Endothelial cell of umbilical vein (primary cell): ENCODE data around the gene AKT3. TPM values are rescaled to one million over a fixed set of nuclear protein-coding genes. Genes with fewer than 3 reads are reported as not detected.
A peak's percentile ranks its signal among the peaks of the same experiment; 100 is the strongest.

ENCODE experiments used
- BruUV-seq: library from RNA; stranded (reverse); fragments of 400-500 nt; replicated peaks from 2 replicates; lab custom pipeline; 2021; lab: Mats Ljungman, UMichigan
- CTCF ChIA-PET: fragments of 300-600, 350-600 bp; sonication (Branson Sonifier 250); formaldehyde crosslinking; loops from one replicate; lab custom pipeline; 2021; ENCODE audit warnings: antibody characterized with exemption, inconsistent platforms; lab: Charles Lee
- POLR2A ChIA-PET: fragments of 300-600, 350-600 bp; sonication (Branson Sonifier 250); formaldehyde crosslinking; loops from one replicate; lab custom pipeline; 2021; ENCODE audit warnings: antibody characterized with exemption, inconsistent platforms; lab: Charles Lee
- DNase-seq: peaks from one replicate; pipeline ENCODE4 v3.0.0-alpha.2; 2011; ENCODE audit warnings: low read depth, low spot score
- FAIRE-seq: peaks from 2 replicates; lab custom pipeline; 2011; peaks lifted over from hg19 to GRCh38; lab: Jason Lieb, UNC
- H2AFZ ChIP-seq: 2 replicates; pipeline ENCODE4 v1.6.0; 2012; ENCODE audit warnings: low read depth, low read length, control low read depth, inconsistent platforms
- H3K27ac ChIP-seq: 2 replicates; pipeline ENCODE4 v1.5.1; 2011; ENCODE audit warnings: low read depth, mild to moderate bottlenecking, control low read depth, low read length, moderate library complexity; ENCODE audit not compliant: insufficient read depth
- H3K27me3 ChIP-seq, 2 experiments: 2 replicates each; pipeline versions ENCODE4 v1.6.0 to v1.6.1; 2011; ENCODE audit warnings: low read length in 2 of 2, mixed read lengths in 1 of 2; ENCODE audit not compliant: control insufficient read depth in 2 of 2, insufficient read depth in 2 of 2
- H3K36me3 ChIP-seq, 2 experiments: 2 replicates in 1 of 2; 3 replicates in 1 of 2; pipeline ENCODE4 v1.5.1; 2011; ENCODE audit warnings: low read length in 2 of 2, mild to moderate bottlenecking in 1 of 2, moderate library complexity in 1 of 2; ENCODE audit not compliant: control insufficient read depth in 2 of 2, insufficient read depth in 2 of 2; ENCODE audit errors: extremely low read depth in 1 of 2
- H3K4me1 ChIP-seq: 3 replicates; pipeline ENCODE4 v1.5.1; 2011; ENCODE audit warnings: mild to moderate bottlenecking, low read length; ENCODE audit not compliant: control insufficient read depth, insufficient read depth; ENCODE audit errors: extremely low read depth
- H3K4me2 ChIP-seq: 2 replicates; pipeline ENCODE4 v1.6.1; 2011; ENCODE audit warnings: low read length, control low read depth, mixed read lengths; ENCODE audit not compliant: insufficient read depth
- H3K4me3 ChIP-seq, 3 experiments: fragments of 200-600 bp in 1 of 3; sonication (generic), shearing (Covaris generic) in 1 of 3; replicated peaks in 1 of 3; 2 replicates each; pipeline ENCODE4 v1.5.1; 2011 to 2016; ENCODE audit warnings: control low read depth in 3 of 3, low read length in 3 of 3, mild to moderate bottlenecking in 2 of 3, inconsistent platforms in 1 of 3, low read depth in 1 of 3, moderate library complexity in 1 of 3; ENCODE audit not compliant: insufficient read depth in 1 of 3
- H3K79me2 ChIP-seq: 2 replicates; pipeline ENCODE4 v1.6.0; 2012; ENCODE audit warnings: low read length, inconsistent platforms; ENCODE audit not compliant: control insufficient read depth, insufficient read depth
- H3K9ac ChIP-seq: replicated peaks from 2 replicates; pipeline ENCODE3; 2011; ENCODE audit warnings: low read length, control low read depth; ENCODE audit not compliant: insufficient read depth; ENCODE audit errors: extremely low read depth
- H3K9me1 ChIP-seq: replicated peaks from 3 replicates; pipeline ENCODE4 v1.6.0; 2011; ENCODE audit warnings: mild to moderate bottlenecking, low read length; ENCODE audit not compliant: control insufficient read depth, insufficient read depth; ENCODE audit errors: extremely low read depth
- H3K9me3 ChIP-seq: replicated peaks from 2 replicates; pipeline ENCODE4 v1.5.1; 2012; ENCODE audit warnings: low read length, inconsistent platforms; ENCODE audit not compliant: control insufficient read depth, insufficient read depth
- H4K20me1 ChIP-seq: replicated peaks from 2 replicates; pipeline ENCODE3; 2011; ENCODE audit warnings: mild to moderate bottlenecking, low read length; ENCODE audit not compliant: control insufficient read depth, insufficient read depth; ENCODE audit errors: extremely low read depth
- CTCF ChIP-seq, 2 donors: IDR thresholded peaks; 1 replicate in 1 of 2; 2 replicates in 1 of 2; pipeline ENCODE4 v1.5.1; 2011; ENCODE audit warnings: low read length in 2 of 2, mild to moderate bottlenecking in 2 of 2, moderate library complexity in 2 of 2, control low read depth in 1 of 2, inconsistent platforms in 1 of 2, low read depth in 1 of 2; ENCODE audit not compliant: insufficient read depth in 1 of 2; ENCODE audit errors: extremely low read depth in 1 of 2
- EZH2 ChIP-seq: IDR thresholded peaks from 2 replicates; pipeline ENCODE4 v1.6.1; 2012; ENCODE audit warnings: borderline replicate concordance, low read depth, mild to moderate bottlenecking, moderate library complexity, low read length, inconsistent platforms; ENCODE audit not compliant: severe bottlenecking
- FOS ChIP-seq: IDR thresholded peaks from 2 replicates; pipeline ENCODE4 v1.6.1; 2011; ENCODE audit warnings: mild to moderate bottlenecking, low read length, moderate library complexity, borderline replicate concordance; ENCODE audit not compliant: insufficient read depth
- GATA2 ChIP-seq: IDR thresholded peaks from 2 replicates; pipeline ENCODE4 v1.7.0; 2011; ENCODE audit warnings: low read depth, mild to moderate bottlenecking, moderate library complexity, mixed read lengths, low read length; ENCODE audit not compliant: insufficient read length, insufficient read depth
- JUN ChIP-seq: IDR thresholded peaks from 2 replicates; pipeline ENCODE4 v1.6.1; 2011; ENCODE audit warnings: borderline replicate concordance, low read depth; ENCODE audit not compliant: insufficient read length, insufficient read depth
- MYC ChIP-seq: IDR thresholded peaks from one replicate; pipeline ENCODE4 v1.6.1; 2011; ENCODE audit warnings: mild to moderate bottlenecking, low read depth, low read length
- POLR2A ChIP-seq: IDR thresholded peaks from 2 replicates; pipeline ENCODE4 v1.6.1; 2012; ENCODE audit warnings: low read depth, mild to moderate bottlenecking, control low read depth, low read length
- POLR2AphosphoS5 ChIP-seq: IDR thresholded peaks from 2 replicates; pipeline ENCODE4 v1.6.1; 2012; ENCODE audit warnings: low read depth, mild to moderate bottlenecking, control low read depth, low read length, moderate library complexity; ENCODE audit not compliant: insufficient read depth
- dilution Hi-C: fragments of 300-500 bp; cut with MboI; formaldehyde crosslinking; loops from one replicate; pipeline ENCODE4 v1.15.0; 2019; ENCODE audit warnings: low sequenced_read_pairs; ENCODE audit not compliant: extremely low pct_ligation_motif_present
- intact Hi-C: fragments of 100-400 bp; cut with micrococcal nuclease; formaldehyde crosslinking; loops from one replicate; pipeline ENCODE4 v1.10.0; 2022
- polyA plus RNA-seq, 4 experiments: library from polyadenylated mRNA; depleted of rRNA in 3 of 4; stranded (reverse) in 3 of 4; unstranded in 1 of 4; fragments of >200 nt; gene quantifications; 2 replicates each; pipeline versions ENCODE4 v1.2.1 to v1.2.3, GENCODE V29; 2011 to 2012; ENCODE audit warnings: missing spikeins in 1 of 4
- total RNA-seq: library from RNA; stranded (reverse); gene quantifications from 2 replicates; pipeline ENCODE4 v1.2.3, GENCODE V29; 2021
- TF ChIP-seq, protein P1 (sequence below): IDR thresholded peaks from 2 replicates; pipeline ENCODE4 v1.6.1; 2011; ENCODE audit not compliant: insufficient read depth, insufficient read length

The AKT3 gene
- total and polyA plus RNA-seq, 2 donors (not counting 3 experiments of a cell fraction or from before 2014, with no cell fraction given), result 20.6 to 97.1 TPM

GRCh38 chr1:243849421-243850201, 432 bp downstream of the AKT3 start:
- H3K79me2 ChIP-seq, result peaks cover 37% of the 10 kb centered on the region
- H3K27me3 ChIP-seq, result no peaks in the 10 kb centered on the region
- H2AFZ ChIP-seq, result no peak overlapping the region
- H3K36me3 ChIP-seq, result no peaks in the 10 kb centered on the region
- H3K4me1 ChIP-seq, result peaks cover 17% of the 10 kb centered on the region
- peak overlapping the region; percentile 36 to 61 (median 46) for H3K4me3 ChIP-seq
- no TSS peak for BruUV-seq
- ChIA-PET POLR2A (interaction anchor here (0.6 to 1.0 kb wide), 6 partner anchors 75 to 592 kb away, joined by 3 to 7 read pairs (median 4); no protein-coding TSS in a partner anchor), CTCF (interaction anchor here (0.6 kb wide), 1 partner anchor 505 kb away, joined by 4 read pairs; no protein-coding TSS in a partner anchor)
- peak overlapping the region; percentile 80 for H3K4me2 ChIP-seq
- TF ChIP-seq, protein P1, sequence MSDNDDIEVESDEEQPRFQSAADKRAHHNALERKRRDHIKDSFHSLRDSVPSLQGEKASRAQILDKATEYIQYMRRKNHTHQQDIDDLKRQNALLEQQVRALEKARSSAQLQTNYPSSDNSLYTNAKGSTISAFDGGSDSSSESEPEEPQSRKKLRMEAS, result no peak
- TF ChIP-seq EZH2, result no peak
- TF ChIP-seq FOS, result no peak
- no peak for TF ChIP-seq POLR2AphosphoS5
- TF ChIP-seq JUN, result no peak
- TF ChIP-seq POLR2A, result no peak
- no peak for TF ChIP-seq MYC
- no peak for TF ChIP-seq GATA2
- TF ChIP-seq CTCF (IDR thresholded peaks at IDR 0.05; ENCODE audit: extremely low read depth in 1 of 2, insufficient read depth in 1 of 2, low read depth in 1 of 2, low read length in 2 of 2), result no peak
- no peaks in the 10 kb centered on the region for H3K9me3 ChIP-seq
- peak overlapping the region; percentile 17 for H3K9ac ChIP-seq
- dilution Hi-C loops (no loop called here), intact Hi-C loops (loop anchor here (1.0 to 10.0 kb wide), 8 partner anchors 68 to 595 kb away; no protein-coding TSS in a partner anchor)
- DNase-seq (no peak), FAIRE-seq (no peak)
- peaks cover 2% of the 10 kb centered on the region for H4K20me1 ChIP-seq
- H3K9me1 ChIP-seq, result no peaks in the 10 kb centered on the region
- H3K27ac ChIP-seq, result peak overlapping the region; percentile 66
